ENCODE results near the gene SCRN2.

- TF ChIP-seq CTCF (IDR thresholded peaks at IDR 0.05), result no peak
- TF ChIP-seq POLR2A (IDR thresholded peaks at IDR 0.05), result no peak
Measured at GRCh38 chr17:47883589-47884426, 42.7 kb upstream of the SCRN2 start.
